ENCODE results near the gene HPCA.
A peak's percentile ranks its signal among the peaks of the same experiment; 100 is the strongest.

- TF ChIP-seq CTCF (conservative IDR thresholded peaks at IDR 0.05): peak; percentile 83
- TF ChIP-seq ZFX (IDR thresholded peaks at IDR 0.05): no peak
These were observed at the start of gene HPCA for GRCh38 chr1:32886004-32886827.

Measured in C4-2B (cell line).